RWPE1 (cell line): ENCODE data around the gene VPS8.

Experiments used
- CTCF ChIA-PET: fragments of 350-600 bp; sonication (Branson Sonifier 250); formaldehyde crosslinking; extraction: SDS; loops from one replicate; lab custom pipeline; 2021; lab: Yijun Ruan, JAX
- POLR2A ChIA-PET: fragments of 400-600 bp; formaldehyde crosslinking; extraction: SDS; loops from one replicate; lab custom pipeline; 2020; ENCODE audit warnings: antibody characterized with exemption; ENCODE audit not compliant: low non-redundant PET; lab: Yijun Ruan, JAX
- DNase-seq: peaks from one replicate; pipeline ENCODE4 v3.0.0; 2012; ENCODE audit warnings: low spot score
- H3K27ac ChIP-seq: fragments of 450-650 bp; 2 replicates; pipeline ENCODE4 v1.5.1; 2017
- CTCF ChIP-seq: fragments of 450-650 bp; conservative IDR thresholded peaks from 2 replicates; pipeline ENCODE4 v1.5.1; 2017; ENCODE audit warnings: low read depth, mild to moderate bottlenecking

VPS8 gene

GRCh38 chr3:184806567-184807271, 5.2 kb upstream of the VPS8 start:
- ChIA-PET CTCF (interaction anchor here (0.6 to 0.7 kb wide), 3 partner anchors 32 to 562 kb away, joined by 3 read pairs; no protein-coding TSS in a partner anchor), POLR2A (no interaction called here)
- TF ChIP-seq CTCF, result no peak
- no peak overlapping the region for H3K27ac ChIP-seq
- no peak for DNase-seq

- H3K27ac ChIP-seq, result no peak overlapping the region
- CTCF ChIA-PET, result interaction anchor here (0.7 to 1.1 kb wide), 3 partner anchors 15 to 252 kb away, joined by 3 to 11 read pairs (median 3); partner anchors contain the start of gene EPHB3
- POLR2A ChIA-PET, result no interaction called here
- no peak for TF ChIP-seq CTCF
- no peak for DNase-seq
Measured at GRCh38 chr3:184807549-184807948, 4.4 kb upstream of the VPS8 start.

GRCh38 chr3:184808021-184808420, 3.9 kb upstream of the VPS8 start:
- ChIA-PET CTCF (interaction anchor here (0.7 to 1.1 kb wide), 2 partner anchors 16 to 247 kb away, joined by 3 to 11 read pairs; partner anchors contain the start of gene EPHB3), POLR2A (no interaction called here)
- no peak for DNase-seq
- H3K27ac ChIP-seq, result no peak overlapping the region
- TF ChIP-seq CTCF, result no peak

GRCh38 chr3:184810146-184810545, 1.8 kb upstream of the VPS8 start:
- CTCF ChIA-PET, result no interaction called here
- POLR2A ChIA-PET, result no interaction called here
- DNase-seq, result no peak
- no peak overlapping the region for H3K27ac ChIP-seq
- no peak for TF ChIP-seq CTCF

GRCh38 chr3:184811034-184811433, 932 bp upstream of the VPS8 start:
- DNase-seq, result no peak
- no peak overlapping the region for H3K27ac ChIP-seq
- no peak for TF ChIP-seq CTCF
- CTCF ChIA-PET, result interaction anchor here (0.7 kb wide), 1 partner anchor 9 kb away, joined by 3 read pairs; no protein-coding TSS in a partner anchor
- POLR2A ChIA-PET, result no interaction called here

GRCh38 chr3:184811663-184811998, 335 bp upstream of the VPS8 start:
- POLR2A ChIA-PET, result interaction anchor here (0.6 kb wide), 1 partner anchor 250 kb away, joined by 3 read pairs; the partner anchor contains the start of gene EPHB3
- H3K27ac ChIP-seq, result peak overlapping the region; percentile 62; the same call in 1 of the 2 replicates
- CTCF ChIA-PET, result interaction anchor here (0.7 kb wide), 3 partner anchors 8 to 340 kb away, joined by 3 to 4 read pairs (median 3); no protein-coding TSS in a partner anchor
- no peak for TF ChIP-seq CTCF
- no peak for DNase-seq
